NT2/D1 (cell line): ENCODE data around the gene LYZL4.

Experiments used
- DNase-seq: peaks from one replicate; pipeline ENCODE4 v3.0.0-alpha.2; 2011; ENCODE audit warnings: low read depth, low spot score
- H3K27me3 ChIP-seq: 2 replicates; pipeline ENCODE4 v1.6.0; 2011; ENCODE audit warnings: mild to moderate bottlenecking; ENCODE audit not compliant: insufficient read length, insufficient read depth
- H3K36me3 ChIP-seq: 2 replicates; pipeline ENCODE4 v1.6.1; 2011; ENCODE audit warnings: mild to moderate bottlenecking, low read length, mixed read lengths; ENCODE audit not compliant: insufficient read depth, insufficient read length
- H3K4me1 ChIP-seq: 2 replicates; pipeline ENCODE4 v1.5.1; 2011; ENCODE audit not compliant: insufficient read depth, insufficient read length
- H3K4me3 ChIP-seq: 2 replicates; pipeline ENCODE4 v1.5.1; 2011; ENCODE audit warnings: low read depth; ENCODE audit not compliant: insufficient read length
- H3K9ac ChIP-seq: 2 replicates; pipeline ENCODE4 v1.6.0; 2011; ENCODE audit warnings: low read depth; ENCODE audit not compliant: insufficient read length
- H3K9me3 ChIP-seq: 2 replicates; pipeline ENCODE4 v1.5.1; 2011; ENCODE audit warnings: mild to moderate bottlenecking, low read length; ENCODE audit not compliant: insufficient read depth
- SUZ12 ChIP-seq: IDR thresholded peaks from 2 replicates; pipeline ENCODE4 v1.6.1; 2011; ENCODE audit not compliant: insufficient read length, insufficient read depth; ENCODE audit errors: extremely low read depth
- YY1 ChIP-seq: IDR thresholded peaks from 2 replicates; pipeline ENCODE4 v1.6.1; 2011; ENCODE audit not compliant: insufficient read length, insufficient read depth
- ZNF274 ChIP-seq: IDR thresholded peaks from 2 replicates; pipeline ENCODE4 v1.6.1; 2011; ENCODE audit warnings: mild to moderate bottlenecking, low read depth, low read length

The LYZL4 gene

GRCh38 chr3:42425736-42426407 lies 15.5 kb upstream of the LYZL4 start:
- Histone ChIP-seq H3K4me3 (no peak overlapping the region), H3K9ac (no peak overlapping the region), H3K27me3 (peaks cover under 1% of the 10 kb centered on the region), H3K4me1 (no peaks in the 10 kb centered on the region), H3K9me3 (no peaks in the 10 kb centered on the region), H3K36me3 (no peaks in the 10 kb centered on the region)
- DNase-seq, result no peak
- no peak for TF ChIP-seq SUZ12

GRCh38 chr3:42424911-42425310 lies 14.5 kb upstream of the LYZL4 start:
- Histone ChIP-seq H3K9me3 (no peaks in the 10 kb centered on the region), H3K9ac (no peak overlapping the region), H3K36me3 (no peaks in the 10 kb centered on the region), H3K27me3 (peaks cover 3% of the 10 kb centered on the region), H3K4me1 (no peaks in the 10 kb centered on the region), H3K4me3 (no peak overlapping the region)
- TF ChIP-seq ZNF274 (no peak), YY1 (no peak), SUZ12 (no peak)
- DNase-seq, result no peak

- TF ChIP-seq YY1 (no peak), SUZ12 (no peak), ZNF274 (no peak)
- H3K27me3 ChIP-seq, result peaks cover 3% of the 10 kb centered on the region
- H3K36me3 ChIP-seq, result no peaks in the 10 kb centered on the region
- no peak overlapping the region for H3K9ac ChIP-seq
- H3K4me3 ChIP-seq, result no peak overlapping the region
- H3K9me3 ChIP-seq, result no peaks in the 10 kb centered on the region
- no peak for DNase-seq
- H3K4me1 ChIP-seq, result no peaks in the 10 kb centered on the region
These were observed 11.7 kb upstream of the LYZL4 start for GRCh38 chr3:42421818-42422796.

GRCh38 chr3:42419563-42419962 lies 9.2 kb upstream of the LYZL4 start:
- Histone ChIP-seq H3K36me3 (no peaks in the 10 kb centered on the region), H3K4me1 (no peaks in the 10 kb centered on the region), H3K27me3 (peaks cover 3% of the 10 kb centered on the region), H3K4me3 (no peak overlapping the region), H3K9ac (no peak overlapping the region), H3K9me3 (no peaks in the 10 kb centered on the region)
- no peak for DNase-seq
- TF ChIP-seq ZNF274 (no peak), YY1 (no peak), SUZ12 (no peak)

GRCh38 chr3:42412526-42413155 lies 2.2 kb upstream of the LYZL4 start:
- no peaks in the 10 kb centered on the region for H3K9me3 ChIP-seq
- TF ChIP-seq ZNF274 (no peak), SUZ12 (no peak), YY1 (no peak)
- no peak overlapping the region for H3K4me3 ChIP-seq
- no peaks in the 10 kb centered on the region for H3K27me3 ChIP-seq
- no peaks in the 10 kb centered on the region for H3K4me1 ChIP-seq
- H3K9ac ChIP-seq, result no peak overlapping the region
- DNase-seq, result no peak
- H3K36me3 ChIP-seq, result no peaks in the 10 kb centered on the region

GRCh38 chr3:42411429-42411828 lies 1.0 kb upstream of the LYZL4 start:
- Histone ChIP-seq H3K9me3 (no peaks in the 10 kb centered on the region), H3K27me3 (no peaks in the 10 kb centered on the region), H3K4me3 (no peak overlapping the region), H3K9ac (no peak overlapping the region), H3K36me3 (no peaks in the 10 kb centered on the region), H3K4me1 (no peaks in the 10 kb centered on the region)
- DNase-seq, result no peak
- no peak for TF ChIP-seq SUZ12
- no peak for TF ChIP-seq ZNF274
- no peak for TF ChIP-seq YY1

GRCh38 chr3:42408156-42408555 lies 2.3 kb downstream of the LYZL4 start:
- Histone ChIP-seq H3K36me3 (no peaks in the 10 kb centered on the region), H3K27me3 (no peaks in the 10 kb centered on the region), H3K9ac (no peak overlapping the region), H3K4me3 (no peak overlapping the region), H3K9me3 (no peaks in the 10 kb centered on the region), H3K4me1 (no peaks in the 10 kb centered on the region)
- TF ChIP-seq YY1 (no peak), ZNF274 (no peak), SUZ12 (no peak)
- no peak for DNase-seq
